Upper lobe of right lung (tissue), 1 donor: ENCODE data around the gene DNAJC11. TPM values are rescaled to one million over a fixed set of nuclear protein-coding genes. Genes with fewer than 3 reads are reported as not detected.

Experiments
- ATAC-seq: fragments of 200-7000 bp; cut with Tn5 transposase; one replicate; pipeline ENCODE4 v1.9.1; 2020; ENCODE audit warnings: mild to moderate bottlenecking, moderate library complexity
- DNase-seq: peaks from one replicate; pipeline ENCODE4 v3.0.0-alpha.2; 2020
- H3K27ac ChIP-seq: fragments of 200-600 bp; one replicate; pipeline ENCODE4 v1.8.0; 2022
- H3K27me3 ChIP-seq: fragments of 200-600 bp; one replicate; pipeline ENCODE4 v1.8.0; 2022; ENCODE audit warnings: mild to moderate bottlenecking
- H3K36me3 ChIP-seq: fragments of 200-600 bp; one replicate; pipeline ENCODE4 v1.8.0; 2022
- H3K4me1 ChIP-seq: fragments of 200-600 bp; one replicate; pipeline ENCODE4 v1.8.0; 2022
- H3K4me3 ChIP-seq: fragments of 200-600 bp; one replicate; pipeline ENCODE4 v1.8.0; 2022; ENCODE audit warnings: mild to moderate bottlenecking
- H3K9me3 ChIP-seq: fragments of 200-600 bp; one replicate; pipeline ENCODE4 v1.8.0; 2022
- CTCF ChIP-seq: fragments of 200-600 bp; IDR thresholded peaks from one replicate; pipeline ENCODE4 v1.8.0; 2022; ENCODE audit warnings: antibody characterized with exemption
- intact Hi-C: fragments of 100-400 bp; cut with DNase I; formaldehyde crosslinking; loops from one replicate; pipeline ENCODE4 v1.11.0; 2022
- total RNA-seq: library from RNA; stranded (reverse); fragmentation: NEBNext Ultra II Directional; extraction: Animal tissue kit (Norgen Biotek cat#: 25700); gene quantifications from one replicate; pipeline ENCODE4 v1.2.1, GENCODE V29; 2021
- donor health status: DM: no; HTN: yes; CAD: no; lungs with severe emphysema.

The DNAJC11 gene
- total RNA-seq, 1 donor from 2014 or later: 37.6 TPM

- peaks cover 16% of the 10 kb centered on the region for H3K36me3 ChIP-seq
- H3K27me3 ChIP-seq: no peaks in the 10 kb centered on the region
- H3K27ac ChIP-seq: no peak overlapping the region
- no peak for TF ChIP-seq CTCF
- ATAC-seq (no peak), DNase-seq (no peak)
- intact Hi-C loops: no loop called here
- H3K9me3 ChIP-seq: no peaks in the 10 kb centered on the region
- no peaks in the 10 kb centered on the region for H3K4me1 ChIP-seq
- H3K4me3 ChIP-seq: no peak overlapping the region
Observed at GRCh38 chr1:6658359-6659060, 43.1 kb downstream of the DNAJC11 start.

DNA sequence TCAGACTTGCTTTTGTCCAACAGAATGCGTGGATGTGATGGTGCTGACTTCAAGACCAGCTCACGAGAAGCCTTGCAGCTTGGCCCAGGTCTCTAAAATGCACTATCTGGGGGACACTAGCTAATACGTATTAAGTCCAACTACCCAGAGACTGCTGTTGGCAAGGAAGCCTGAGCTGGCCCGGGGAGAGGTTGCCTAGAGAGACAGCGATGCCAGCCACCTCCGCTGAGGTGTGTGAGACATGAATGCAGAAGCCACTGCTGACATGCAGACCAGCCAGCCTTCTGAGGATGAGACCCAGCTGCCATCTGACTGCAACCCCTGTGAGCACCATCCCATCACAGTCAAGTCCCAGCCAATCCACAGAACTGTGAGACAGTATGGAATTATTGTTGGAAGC, 44.5 kb downstream of the DNAJC11 start:
- Histone ChIP-seq H3K4me1 (no peaks in the 10 kb centered on the region), H3K36me3 (peaks cover 30% of the 10 kb centered on the region), H3K4me3 (no peak overlapping the region), H3K9me3 (no peaks in the 10 kb centered on the region), H3K27me3 (no peaks in the 10 kb centered on the region), H3K27ac (no peak overlapping the region)
- intact Hi-C loops: no loop called here
- no peak for ATAC-seq
- no peak for DNase-seq
- TF ChIP-seq CTCF: no peak

- Histone ChIP-seq H3K36me3 (peaks cover 33% of the 10 kb centered on the region), H3K27ac (no peak overlapping the region), H3K4me3 (no peak overlapping the region), H3K27me3 (no peaks in the 10 kb centered on the region), H3K4me1 (no peaks in the 10 kb centered on the region), H3K9me3 (no peaks in the 10 kb centered on the region)
- no peak for DNase-seq
- ATAC-seq: no peak
- TF ChIP-seq CTCF: no peak
- intact Hi-C loops: no loop called here
Observed at GRCh38 chr1:6653436-6654290, 48.0 kb downstream of the DNAJC11 start.

DNA sequence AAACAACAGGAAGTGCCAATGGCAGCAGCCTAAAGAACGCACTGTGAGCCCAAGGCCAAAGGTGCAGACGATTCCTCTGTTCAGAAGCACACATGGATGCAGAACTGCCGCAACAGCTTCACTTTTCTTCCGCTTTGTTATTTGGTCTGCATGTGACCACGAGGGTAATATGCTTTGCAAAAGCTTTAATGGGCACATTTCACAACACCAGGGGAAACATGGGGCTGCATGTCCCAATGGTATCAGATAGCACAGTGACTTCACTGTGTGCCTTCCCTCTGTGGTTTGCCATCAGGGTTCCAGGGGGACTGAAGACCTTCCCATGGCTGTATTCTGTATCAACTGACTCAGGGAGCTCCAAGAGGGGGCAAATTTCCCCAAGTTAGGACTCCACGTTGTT, 48.6 kb downstream of the DNAJC11 start:
- ATAC-seq (no peak), DNase-seq (no peak)
- no peaks in the 10 kb centered on the region for H3K4me1 ChIP-seq
- no peak overlapping the region for H3K27ac ChIP-seq
- no peaks in the 10 kb centered on the region for H3K27me3 ChIP-seq
- intact Hi-C loops: no loop called here
- peaks cover 33% of the 10 kb centered on the region for H3K36me3 ChIP-seq
- H3K9me3 ChIP-seq: no peaks in the 10 kb centered on the region
- TF ChIP-seq CTCF: no peak
- no peak overlapping the region for H3K4me3 ChIP-seq

DNA sequence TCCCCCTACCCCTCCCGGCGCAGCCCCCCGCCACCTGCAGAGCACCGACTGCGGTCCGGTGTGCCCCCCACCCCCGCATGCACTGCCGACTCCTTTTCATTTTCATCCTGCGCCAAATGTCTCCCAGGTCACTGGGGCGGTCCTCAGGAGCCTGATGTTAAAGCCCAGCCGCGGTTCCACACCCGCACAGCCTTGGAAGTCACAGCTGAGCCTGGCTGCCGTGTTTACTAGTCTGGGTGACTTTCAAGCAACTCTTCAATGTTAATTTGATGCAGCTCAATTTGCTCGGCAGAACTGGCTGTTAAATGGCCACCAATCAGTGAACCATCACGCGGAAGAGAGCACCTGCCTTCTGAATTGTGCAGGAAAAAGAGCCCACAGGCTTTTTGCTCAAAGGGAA, 49.7 kb downstream of the DNAJC11 start:
- DNase-seq: no peak
- Histone ChIP-seq H3K4me1 (no peaks in the 10 kb centered on the region), H3K27ac (no peak overlapping the region), H3K9me3 (no peaks in the 10 kb centered on the region), H3K27me3 (no peaks in the 10 kb centered on the region), H3K36me3 (peaks cover 33% of the 10 kb centered on the region), H3K4me3 (no peak overlapping the region)
- intact Hi-C loops: no loop called here
- ATAC-seq: no peak
- TF ChIP-seq CTCF: no peak
